ENCODE results near the gene ZG16B.

The ZG16B gene

DNA sequence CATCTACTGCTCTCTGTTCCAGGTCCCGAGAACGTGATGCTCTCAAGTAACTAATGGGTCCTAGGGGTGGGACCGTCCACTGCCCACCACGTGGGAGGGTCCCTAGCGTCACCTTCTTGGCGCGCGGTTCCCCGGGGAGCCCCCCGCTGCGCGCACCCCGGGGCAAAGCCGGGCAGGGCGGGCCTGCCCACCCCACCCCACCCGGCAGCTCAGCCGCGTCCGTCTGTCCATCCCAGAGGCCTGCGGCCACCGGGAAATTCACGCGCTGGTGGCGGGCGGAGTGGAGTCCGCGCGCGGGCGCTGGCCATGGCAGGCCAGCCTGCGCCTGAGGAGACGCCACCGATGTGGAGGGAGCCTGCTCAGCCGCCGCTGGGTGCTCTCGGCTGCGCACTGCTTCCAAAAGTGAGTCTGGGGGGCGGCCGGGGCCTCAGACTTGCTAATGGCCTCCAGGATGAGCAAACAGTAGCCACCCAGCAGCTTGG lies 31.3 kb upstream of the ZG16B start:
- no peak overlapping the region for H3K27ac ChIP-seq
- no peak for TF ChIP-seq CTCF (conservative IDR thresholded peaks at IDR 0.05)

- TF ChIP-seq CTCF (conservative IDR thresholded peaks at IDR 0.05): no peak
- H3K27ac ChIP-seq: peak overlapping the region; percentile 45
Observed at GRCh38 chr16:2799205-2799858, 30.8 kb upstream of the ZG16B start.

DNA sequence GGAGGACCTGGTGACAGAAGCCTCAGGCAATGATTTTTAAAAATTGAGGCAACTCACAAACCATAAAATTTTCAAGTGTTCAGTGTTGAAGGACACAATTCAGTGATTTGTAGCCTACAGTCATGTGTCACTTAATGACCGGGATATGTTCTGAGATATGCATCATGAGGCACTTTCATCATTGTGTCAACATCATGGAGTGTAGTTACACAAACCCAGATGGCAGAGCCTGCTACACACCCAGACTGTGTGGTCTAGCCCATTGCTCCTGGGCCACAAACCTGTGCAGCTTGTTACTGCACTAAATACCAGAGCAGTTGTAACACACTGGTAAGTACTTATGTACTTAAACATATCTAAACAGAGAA lies 30.3 kb upstream of the ZG16B start:
- TF ChIP-seq CTCF (conservative IDR thresholded peaks at IDR 0.05): no peak
- peak overlapping the region; percentile 45 for H3K27ac ChIP-seq

DNA sequence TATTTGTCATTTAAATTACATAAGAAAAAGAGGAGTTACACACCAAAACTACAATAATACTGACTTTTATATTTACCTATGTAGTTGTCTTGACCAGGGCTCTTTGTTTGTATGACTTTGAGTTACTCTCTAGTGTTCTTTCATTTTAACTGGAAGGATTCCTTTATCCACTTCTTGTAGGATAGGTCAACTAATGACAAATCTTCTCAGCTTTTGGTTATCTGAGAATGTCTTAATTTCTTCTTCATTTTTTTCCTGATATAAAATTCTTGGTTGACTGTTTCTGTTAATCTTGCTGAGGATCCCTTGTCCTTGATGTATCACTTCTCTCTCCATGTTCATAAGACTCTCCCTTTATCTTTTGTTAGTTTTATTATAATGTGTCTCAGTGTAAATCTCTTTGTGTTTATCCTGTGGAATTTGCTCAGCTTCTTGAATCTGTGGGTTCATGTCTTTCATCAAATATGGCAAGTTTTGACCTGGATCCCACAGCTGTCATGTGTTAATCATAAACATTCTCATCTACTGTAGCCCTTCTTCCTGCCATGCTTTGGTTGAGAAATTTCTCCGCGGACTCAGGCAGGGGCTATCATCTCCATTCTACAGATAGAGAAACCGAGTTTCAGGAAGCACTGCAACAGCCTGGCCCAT lies 26.4 kb upstream of the ZG16B start:
- H3K27ac ChIP-seq: no peak overlapping the region
- no peak for TF ChIP-seq CTCF (conservative IDR thresholded peaks at IDR 0.05)

DNA sequence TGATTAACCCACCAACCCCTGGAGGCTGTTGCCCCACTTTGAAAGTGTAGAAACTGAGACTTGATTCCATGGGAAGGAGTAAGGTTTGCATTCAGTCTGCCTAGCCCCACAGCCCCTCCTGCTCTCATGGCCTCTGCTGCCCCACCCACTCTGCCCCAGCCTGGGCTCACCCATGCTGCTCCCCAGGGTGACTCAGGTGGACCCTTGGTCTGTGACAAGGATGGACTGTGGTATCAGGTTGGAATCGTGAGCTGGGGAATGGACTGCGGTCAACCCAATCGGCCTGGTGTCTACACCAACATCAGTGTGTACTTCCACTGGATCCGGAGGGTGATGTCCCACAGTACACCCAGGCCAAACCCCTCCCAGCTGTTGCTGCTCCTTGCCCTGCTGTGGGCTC lies 25.4 kb upstream of the ZG16B start:
- H3K27ac ChIP-seq: no peak overlapping the region

DNA sequence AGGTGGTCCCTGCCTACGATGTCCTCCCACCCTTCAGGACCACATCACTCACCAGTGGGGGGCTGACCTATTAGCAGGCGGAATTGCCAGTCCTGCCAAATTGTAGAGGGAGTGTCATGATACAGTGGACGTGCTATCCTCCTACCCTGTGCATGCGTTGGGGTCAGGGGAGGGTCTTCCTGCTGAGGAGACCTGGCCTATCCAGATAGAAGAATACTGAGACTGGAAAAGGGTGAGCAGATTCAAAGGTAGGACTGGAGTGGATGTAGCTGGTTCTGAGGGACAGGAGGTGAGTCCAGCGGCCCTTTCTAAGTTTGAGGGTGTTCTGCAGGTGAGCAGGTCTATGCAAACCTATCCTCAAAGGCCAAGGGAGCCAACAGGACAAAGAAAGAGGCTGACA lies 23.8 kb upstream of the ZG16B start:
- no peak overlapping the region for H3K27ac ChIP-seq
- TF ChIP-seq CTCF (conservative IDR thresholded peaks at IDR 0.05): no peak

More for the DNA sequence above, 25.4 kb upstream of the ZG16B start:
- TF ChIP-seq CTCF (conservative IDR thresholded peaks at IDR 0.05): no peak

GRCh38 chr16:2808181-2808580 lies 21.9 kb upstream of the ZG16B start:
- no peak for TF ChIP-seq CTCF (conservative IDR thresholded peaks at IDR 0.05)
- H3K27ac ChIP-seq: no peak overlapping the region

Data from VCaP (cell line).